Large intestine (tissue), 3 donors: Measurements from ENCODE around the gene SLC23A1. TPM values are rescaled to one million over a fixed set of nuclear protein-coding genes. Genes with fewer than 3 reads are reported as not detected.
"Not testable (repeated sequence)": the region's sequence is repeated elsewhere in the genome, so short reads cannot be mapped to it uniquely, and the experiment has no call there.

Experiments
- DNase-seq, 2 donors: peaks; one replicate each; pipeline versions ENCODE4 v3.0.0 to v3.0.0-alpha.2; 2013
- H3K27ac ChIP-seq: one replicate; pipeline ENCODE4 v1.5.1; 2013; ENCODE audit warnings: low read length
- H3K27me3 ChIP-seq: 2 replicates; pipeline ENCODE4 v1.6.1; 2013; ENCODE audit warnings: low read length; ENCODE audit not compliant: control insufficient read depth, insufficient read depth
- H3K36me3 ChIP-seq: 2 replicates; pipeline ENCODE4 v1.6.1; 2013; ENCODE audit warnings: low read length; ENCODE audit not compliant: control insufficient read depth, insufficient read depth
- H3K4me1 ChIP-seq: one replicate; pipeline ENCODE4 v1.6.1; 2013; ENCODE audit warnings: low read length; ENCODE audit not compliant: control insufficient read depth, insufficient read depth
- H3K4me3 ChIP-seq: one replicate; pipeline ENCODE4 v1.5.1; 2013; ENCODE audit warnings: low read length
- H3K9me3 ChIP-seq: one replicate; pipeline ENCODE4 v1.6.1; 2013; ENCODE audit warnings: mild to moderate bottlenecking, low read depth, low read length, moderate library complexity; ENCODE audit not compliant: control insufficient read depth
- whole genome bisulfite sequencing: methylation state at CpG from one replicate; pipeline ENCODE4 v1.1.5; 2013; ENCODE audit warnings: low lambda C conversion rate; ENCODE audit not compliant: insufficient coverage; 5-methylcytosine and 5-hydroxymethylcytosine counted together
- polyA plus RNA-seq: library from polyadenylated mRNA; unstranded; fragments of 120-200 nt; gene quantifications from one replicate; pipeline ENCODE4 v1.2.1, GENCODE V29; 2013

Gene SLC23A1
- polyA plus RNA-seq, 1 donor: 49.8 TPM

DNA sequence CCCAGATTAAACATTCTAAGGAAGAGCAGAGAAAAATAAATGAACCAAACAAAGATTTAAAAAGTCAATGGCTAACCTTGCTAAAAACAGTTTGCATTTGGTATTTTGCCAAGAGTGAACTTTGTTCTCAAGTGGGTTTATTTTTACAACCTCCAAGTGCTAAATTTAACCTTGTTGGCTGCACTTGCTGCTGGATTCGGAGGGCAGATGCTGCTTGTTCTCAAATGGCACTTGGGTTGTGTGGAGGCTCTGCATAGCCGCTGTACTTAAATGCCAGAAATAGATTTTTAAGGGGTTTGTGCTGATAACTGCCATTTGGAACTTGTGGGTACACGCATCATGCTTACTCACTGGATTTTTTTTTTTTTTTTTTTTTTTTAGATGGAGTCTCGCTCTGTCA, 34.1 kb upstream of the SLC23A1 start:
- Histone ChIP-seq H3K27me3 (no peaks in the 10 kb centered on the region), H3K27ac (no peak overlapping the region), H3K9me3 (no peaks in the 10 kb centered on the region), H3K4me1 (peaks cover 24% of the 10 kb centered on the region), H3K4me3 (no peak overlapping the region), H3K36me3 (peaks cover 13% of the 10 kb centered on the region)
- peak in 1 of 2 donors; percentile 34 for DNase-seq
- WGBS: no CpG with 5 or more reads among the region's 4 CpGs

DNA sequence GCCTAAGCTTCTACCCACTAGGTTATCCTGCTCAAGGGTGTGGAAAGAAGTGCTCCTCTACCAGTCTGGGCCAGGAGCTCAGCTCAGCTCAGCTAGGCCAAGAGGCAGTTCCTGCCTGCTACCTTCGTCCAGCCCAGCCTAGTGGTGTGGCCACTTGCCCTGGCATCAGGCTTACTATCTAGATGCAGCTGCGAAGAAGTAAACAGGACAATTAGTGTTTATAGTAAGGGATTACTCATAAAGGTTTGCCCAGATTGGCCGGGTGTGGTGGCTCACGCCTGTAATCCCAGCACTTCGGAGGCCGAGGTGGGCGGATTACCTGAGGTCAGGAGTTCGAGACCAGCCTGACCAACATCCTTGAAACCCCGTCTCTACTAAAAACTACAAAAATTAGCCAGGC, 33.6 kb upstream of the SLC23A1 start:
- no peak for DNase-seq
- Histone ChIP-seq H3K27me3 (no peaks in the 10 kb centered on the region), H3K4me1 (peaks cover 24% of the 10 kb centered on the region)

DNA sequence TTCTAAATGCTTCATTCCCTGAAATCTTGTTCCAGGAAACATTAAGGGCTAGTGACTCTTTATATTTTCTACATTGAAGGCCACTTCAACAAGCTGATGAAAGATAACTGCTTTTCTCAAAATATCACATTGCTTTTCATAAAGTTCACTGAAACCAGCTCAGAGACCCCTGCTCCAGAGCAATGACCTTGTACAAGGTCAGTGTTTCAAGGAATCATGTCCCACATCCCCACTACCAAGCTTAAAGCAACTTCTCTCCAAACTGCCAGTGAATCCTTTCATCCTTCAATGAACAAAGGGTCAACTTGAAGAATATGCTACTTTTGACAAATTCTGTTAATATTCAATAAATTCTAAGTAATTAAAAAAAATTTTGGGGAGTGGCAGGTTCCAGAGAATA, 32.8 kb upstream of the SLC23A1 start:
- Histone ChIP-seq H3K27ac (no peak overlapping the region), H3K27me3 (no peaks in the 10 kb centered on the region), H3K4me1 (peaks cover 24% of the 10 kb centered on the region), H3K9me3 (no peaks in the 10 kb centered on the region), H3K4me3 (no peak overlapping the region), H3K36me3 (peaks cover 13% of the 10 kb centered on the region)
- DNase-seq: no peak

More for the DNA sequence above, 33.6 kb upstream of the SLC23A1 start:
- Histone ChIP-seq H3K9me3 (no peaks in the 10 kb centered on the region), H3K27ac (no peak overlapping the region), H3K36me3 (peaks cover 13% of the 10 kb centered on the region), H3K4me3 (no peak overlapping the region)
- no CpG with 5 or more reads among the region's 9 CpGs for WGBS

DNA sequence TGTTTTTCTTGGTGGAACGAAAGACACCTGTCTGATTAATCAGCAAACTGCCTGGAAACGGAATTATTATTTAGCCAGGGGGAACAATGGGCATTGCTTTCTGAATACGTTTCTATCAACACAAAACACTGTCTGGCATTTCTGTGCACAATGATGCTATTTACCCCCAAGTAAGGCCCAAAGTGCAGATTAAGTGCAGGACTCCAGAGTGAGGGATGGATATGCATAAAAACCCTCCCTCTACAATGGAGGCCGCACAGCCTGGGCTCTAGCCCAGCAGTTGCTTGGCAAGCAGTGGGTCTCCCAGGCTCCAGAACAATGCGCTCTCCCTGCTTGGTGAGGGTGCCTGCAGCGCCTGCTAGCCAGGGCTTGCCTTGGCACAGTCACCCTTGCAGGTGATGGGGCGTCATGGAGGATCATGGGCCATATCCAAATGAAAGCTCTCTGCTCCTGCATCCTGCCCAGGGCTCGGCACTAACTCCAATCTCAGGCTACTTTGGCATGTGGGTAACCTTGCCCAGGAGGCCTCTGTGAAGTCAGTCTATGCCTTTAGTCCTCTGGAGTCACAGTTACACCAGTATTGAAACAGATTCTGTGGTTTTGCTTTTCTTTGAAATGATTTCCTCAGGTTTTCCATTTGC, 32.2 kb upstream of the SLC23A1 start:
- H3K4me3 ChIP-seq: no peak overlapping the region
- no peak for DNase-seq
- no peak overlapping the region for H3K27ac ChIP-seq
- peaks cover 24% of the 10 kb centered on the region for H3K4me1 ChIP-seq
- H3K27me3 ChIP-seq: no peaks in the 10 kb centered on the region
- 100% methylated on average over 1 of the region's 8 CpGs for WGBS
- H3K36me3 ChIP-seq: peaks cover 13% of the 10 kb centered on the region
- no peaks in the 10 kb centered on the region for H3K9me3 ChIP-seq

DNA sequence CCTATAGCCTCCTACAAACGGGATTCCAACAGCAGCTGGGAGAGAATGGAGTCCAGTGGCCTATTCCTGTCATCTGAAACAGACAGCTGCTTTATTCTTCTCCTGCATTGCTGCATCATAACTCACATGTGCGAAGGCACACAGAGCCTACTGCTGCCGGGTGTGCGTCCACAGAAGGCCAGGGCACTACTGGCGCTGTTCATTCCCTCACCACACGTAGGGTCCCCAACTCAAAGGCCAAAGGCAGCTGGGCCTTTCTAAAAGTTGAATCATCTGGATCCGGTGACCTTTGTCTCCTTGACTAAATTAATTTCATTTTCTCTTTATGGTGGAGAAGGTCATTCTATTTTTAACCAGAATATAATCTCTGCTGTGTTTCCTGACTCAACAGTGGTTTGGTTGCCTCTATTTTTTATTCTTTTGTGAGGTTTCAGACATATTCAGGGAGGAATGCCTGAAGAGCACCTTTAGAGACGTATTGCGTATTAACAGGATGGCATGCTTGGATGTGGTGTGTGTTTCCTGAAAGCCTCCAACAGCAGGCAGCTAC, 31.6 kb upstream of the SLC23A1 start:
- DNase-seq: peak in 1 of 2 donors; percentile 67
- no peak overlapping the region for H3K4me3 ChIP-seq
- no CpG with 5 or more reads among the region's 9 CpGs for WGBS
- H3K27ac ChIP-seq: no peak overlapping the region
- no peaks in the 10 kb centered on the region for H3K9me3 ChIP-seq
- H3K36me3 ChIP-seq: peaks cover 13% of the 10 kb centered on the region
- H3K4me1 ChIP-seq: peaks cover 20% of the 10 kb centered on the region
- no peaks in the 10 kb centered on the region for H3K27me3 ChIP-seq

DNA sequence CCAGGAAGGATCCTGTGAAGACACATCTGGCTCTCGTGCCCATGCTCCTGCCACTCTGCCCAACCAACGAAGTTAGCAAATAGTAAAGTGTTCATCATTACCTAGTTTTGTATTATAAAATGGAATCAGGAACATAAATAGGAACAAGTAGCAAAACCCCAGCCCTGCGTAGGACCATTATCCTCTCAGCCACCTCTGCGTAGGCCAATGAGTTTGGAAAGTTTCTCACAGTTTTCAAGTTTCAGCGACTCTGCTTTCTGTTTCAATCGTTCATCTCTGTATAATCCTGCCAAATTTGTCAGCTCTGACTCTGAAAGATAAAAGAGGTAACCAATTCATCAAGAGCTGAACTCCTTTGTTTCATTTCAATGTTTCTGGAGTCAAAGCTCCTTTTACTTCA, 30.9 kb upstream of the SLC23A1 start:
- peaks cover 15% of the 10 kb centered on the region for H3K4me1 ChIP-seq
- no peaks in the 10 kb centered on the region for H3K9me3 ChIP-seq
- WGBS: 92% methylated on average over 2 of the region's 6 CpGs
- H3K27ac ChIP-seq: no peak overlapping the region
- no peaks in the 10 kb centered on the region for H3K27me3 ChIP-seq
- no peak for DNase-seq
- peaks cover 9% of the 10 kb centered on the region for H3K36me3 ChIP-seq
- no peak overlapping the region for H3K4me3 ChIP-seq

DNA sequence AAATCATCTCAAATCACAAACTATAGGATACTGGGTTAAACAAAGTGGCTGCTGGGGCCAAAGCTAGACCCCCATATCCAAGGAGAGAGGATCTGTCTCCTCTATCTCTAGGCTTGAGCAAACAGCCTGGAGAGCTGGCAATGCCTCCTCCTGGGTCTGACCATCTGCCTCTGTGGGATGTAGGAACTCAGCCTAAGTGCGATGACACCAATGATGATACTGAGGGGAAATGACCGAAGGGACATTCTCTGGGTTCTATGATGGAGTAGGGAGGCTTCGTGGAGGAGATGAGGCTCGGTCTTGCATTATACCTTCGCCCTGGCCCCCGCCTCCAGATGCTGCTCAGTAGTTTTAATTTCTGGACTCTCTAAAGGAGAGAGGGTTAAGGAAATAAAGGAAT, 30.1 kb upstream of the SLC23A1 start:
- Histone ChIP-seq H3K36me3 (peaks cover 6% of the 10 kb centered on the region), H3K27ac (no peak overlapping the region), H3K4me1 (peaks cover 8% of the 10 kb centered on the region), H3K9me3 (no peaks in the 10 kb centered on the region), H3K27me3 (no peaks in the 10 kb centered on the region), H3K4me3 (no peak overlapping the region)
- no CpG with 5 or more reads among the region's 6 CpGs for WGBS
- DNase-seq: no peak

DNA sequence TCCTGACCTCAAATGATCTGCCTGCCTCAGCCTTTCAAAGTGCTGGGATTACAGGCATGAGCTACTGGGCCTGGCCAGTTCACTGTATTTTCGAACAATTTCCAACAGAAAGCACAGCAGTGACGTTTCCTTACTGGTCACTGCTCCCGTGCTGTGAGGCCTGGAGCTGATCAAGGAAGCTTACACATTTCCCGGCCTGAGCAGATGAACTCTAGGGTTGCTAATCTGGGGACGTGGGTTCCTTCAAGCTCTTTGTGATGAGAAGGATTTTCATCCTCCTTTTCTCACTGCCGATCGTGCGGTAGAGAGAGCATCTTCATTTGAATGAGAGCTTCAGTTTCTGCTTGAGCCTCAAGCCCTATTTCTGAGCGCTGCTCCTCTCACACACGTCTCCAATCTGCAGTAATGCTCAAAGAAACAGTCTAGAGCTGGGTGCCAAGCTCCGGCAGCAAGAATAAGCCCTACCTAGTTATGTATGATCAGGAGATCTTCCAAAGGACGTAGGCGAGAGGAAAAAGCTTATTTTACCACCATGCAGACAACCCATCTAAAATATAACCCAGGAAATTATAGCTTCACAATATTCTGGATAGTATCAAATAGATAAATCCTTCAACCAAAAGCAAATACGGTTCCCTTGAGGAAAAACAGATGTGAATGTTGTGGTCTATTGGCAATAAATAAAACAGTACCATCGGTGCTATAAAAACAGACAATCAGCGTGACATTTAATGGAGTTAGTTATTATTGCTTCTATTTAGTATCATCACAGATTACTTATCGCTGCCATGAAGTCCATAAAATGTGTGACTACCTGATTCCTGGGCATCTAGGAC, 28.1 kb upstream of the SLC23A1 start:
- no peak overlapping the region for H3K27ac ChIP-seq

DNA sequence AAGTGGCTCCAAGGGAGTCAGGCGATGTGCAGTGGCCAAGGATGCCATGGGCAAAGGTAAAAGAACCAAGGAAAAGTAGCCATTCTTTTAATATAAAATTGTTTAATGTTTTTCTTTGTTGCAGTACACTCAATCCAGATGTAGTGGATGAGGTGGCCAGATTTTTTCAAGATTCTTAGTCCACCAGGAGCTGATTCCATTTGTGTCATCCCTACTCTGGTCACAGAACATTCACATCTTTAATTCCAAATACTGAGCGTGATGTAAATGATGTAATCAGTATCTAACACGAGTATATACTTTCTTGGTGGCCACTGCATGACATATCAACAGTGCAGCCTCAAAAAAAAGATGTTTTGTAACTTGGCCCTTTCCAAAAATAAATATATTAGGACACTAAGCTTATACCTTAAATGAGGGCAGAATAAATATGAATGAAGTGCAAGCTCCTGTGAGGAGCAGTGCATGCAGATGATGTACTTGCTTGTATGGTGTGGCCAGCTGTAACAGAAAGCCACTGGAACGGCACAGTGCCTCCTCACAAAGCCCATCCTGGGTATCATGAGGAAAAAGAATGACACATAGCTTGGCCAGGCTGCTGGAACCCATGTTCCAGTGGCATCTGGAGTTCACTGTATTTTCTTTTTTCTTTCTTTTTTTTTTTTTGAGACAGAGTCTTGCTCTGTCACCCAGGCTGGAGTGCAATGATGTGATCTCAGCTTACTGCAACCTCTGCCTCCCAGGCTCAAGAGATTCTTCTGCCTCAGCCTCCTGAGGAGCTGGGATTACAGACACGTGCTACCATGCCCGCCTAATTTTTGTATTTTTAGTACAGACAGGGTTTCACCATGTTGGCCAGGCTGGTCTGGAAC, 27.3 kb upstream of the SLC23A1 start:
- Histone ChIP-seq H3K4me1 (no peaks in the 10 kb centered on the region), H3K27ac (no peak overlapping the region), H3K36me3 (peaks cover 2% of the 10 kb centered on the region), H3K27me3 (no peaks in the 10 kb centered on the region), H3K9me3 (no peaks in the 10 kb centered on the region), H3K4me3 (no peak overlapping the region)
- 100% methylated on average over 1 of the region's 6 CpGs for WGBS
- DNase-seq: no peak

More for the DNA sequence above, 28.1 kb upstream of the SLC23A1 start:
- 95% methylated on average over 4 of the region's 17 CpGs for WGBS
- Histone ChIP-seq H3K27me3 (no peaks in the 10 kb centered on the region), H3K36me3 (peaks cover 2% of the 10 kb centered on the region), H3K9me3 (no peaks in the 10 kb centered on the region), H3K4me3 (no peak overlapping the region), H3K4me1 (no peaks in the 10 kb centered on the region)
- no peak for DNase-seq

DNA sequence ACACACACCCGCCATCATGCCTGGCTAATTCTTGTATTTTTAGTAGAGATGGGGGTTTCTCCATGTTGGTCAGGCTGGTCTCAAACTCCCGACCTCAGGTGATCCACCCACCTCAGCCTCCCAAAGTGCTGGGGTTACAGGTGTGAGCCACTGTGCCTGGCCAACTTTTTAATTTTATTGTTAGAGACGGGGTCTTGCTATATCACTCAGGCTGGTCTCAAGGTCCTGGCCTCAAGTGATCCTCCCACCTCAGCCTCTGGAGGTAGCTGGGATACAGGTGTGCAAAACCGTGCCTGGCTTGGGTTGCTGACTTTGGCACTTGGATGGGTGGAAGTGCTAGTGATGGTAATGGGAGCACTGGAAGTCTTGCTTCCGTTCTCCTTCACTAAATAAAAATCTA, 26.0 kb upstream of the SLC23A1 start:
- no CpG with 5 or more reads among the region's 5 CpGs for WGBS
- not testable (repeated sequence) for DNase-seq

More for the DNA sequence above, 26.0 kb upstream of the SLC23A1 start:
- H3K4me3 ChIP-seq, H3K9me3 ChIP-seq, H3K27me3 ChIP-seq, H3K4me1 ChIP-seq, H3K36me3 ChIP-seq, H3K27ac ChIP-seq: not testable (repeated sequence)
